NCI-H2029 (cell line): ENCODE results near the gene AK8.
"Not testable (repeated sequence)": the region's sequence is repeated elsewhere in the genome, so short reads cannot be mapped to it uniquely, and the experiment has no call there.

Experiments
- DNase-seq: peaks from one replicate; lab custom pipeline; 2025; lab: John Stamatoyannopoulos, UW

AK8 gene

DNA sequence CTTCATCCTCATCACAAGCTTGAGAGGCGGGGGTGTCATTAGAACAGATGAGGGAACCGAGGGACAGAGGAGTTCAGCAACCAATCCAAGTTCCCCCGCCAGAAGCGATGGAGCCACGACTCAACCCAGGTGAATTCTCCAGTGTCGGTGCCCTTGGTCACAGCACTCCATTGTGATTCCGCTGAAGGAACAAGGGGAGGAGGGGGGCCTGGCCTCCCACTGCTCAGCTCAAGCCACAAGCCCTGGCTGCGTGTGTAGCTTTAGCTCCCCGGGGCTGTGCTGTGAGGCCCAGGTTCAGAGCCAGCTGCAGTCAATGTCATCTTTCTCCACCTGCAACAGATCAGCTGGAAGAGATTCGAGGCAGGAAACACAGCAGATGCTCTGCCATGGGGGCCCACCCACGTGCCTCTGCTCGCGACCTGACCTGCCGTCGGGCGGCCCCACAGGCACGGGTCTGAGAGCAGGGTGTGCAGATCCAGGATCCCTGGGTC is 135.2 kb downstream of the AK8 start:
- DNase-seq, result no peak

DNA sequence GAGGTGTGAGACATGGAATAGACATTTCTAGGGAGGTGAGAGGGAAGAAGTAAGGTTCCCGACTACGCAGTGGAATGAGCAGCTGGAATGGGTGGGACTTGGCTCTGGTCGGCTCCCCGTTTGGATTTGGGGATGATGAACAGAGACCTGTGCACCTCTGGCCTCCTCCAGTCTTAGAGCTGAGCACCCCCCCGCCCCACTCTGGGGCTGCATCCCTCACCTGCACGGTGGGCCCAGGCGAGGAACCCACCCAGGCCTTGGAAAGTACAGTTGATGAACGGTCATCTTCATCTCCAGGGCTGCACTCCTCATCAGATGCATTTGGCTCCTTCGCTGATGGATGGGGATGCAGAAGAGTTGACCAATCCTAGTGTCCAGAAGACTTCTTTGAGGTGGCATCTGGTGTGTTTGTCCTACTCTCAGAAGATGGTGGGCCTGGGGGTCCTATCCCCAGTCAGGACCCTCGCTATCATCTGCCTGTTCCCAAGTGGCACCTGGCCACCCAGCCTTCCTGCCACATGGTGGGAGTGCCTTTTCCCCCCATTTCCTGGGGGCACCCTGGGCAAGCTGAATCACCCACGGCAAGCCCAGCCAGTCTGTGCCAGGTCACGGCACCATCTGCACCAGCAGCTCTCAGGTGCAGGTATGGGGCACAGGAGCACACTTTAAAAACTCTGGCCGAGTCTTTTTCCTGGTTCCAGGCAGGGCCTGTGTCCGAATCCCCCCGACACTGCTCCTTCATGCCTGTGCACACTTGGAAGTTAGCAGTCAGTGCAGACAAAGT is 137.4 kb downstream of the AK8 start:
- no peak for DNase-seq

DNA sequence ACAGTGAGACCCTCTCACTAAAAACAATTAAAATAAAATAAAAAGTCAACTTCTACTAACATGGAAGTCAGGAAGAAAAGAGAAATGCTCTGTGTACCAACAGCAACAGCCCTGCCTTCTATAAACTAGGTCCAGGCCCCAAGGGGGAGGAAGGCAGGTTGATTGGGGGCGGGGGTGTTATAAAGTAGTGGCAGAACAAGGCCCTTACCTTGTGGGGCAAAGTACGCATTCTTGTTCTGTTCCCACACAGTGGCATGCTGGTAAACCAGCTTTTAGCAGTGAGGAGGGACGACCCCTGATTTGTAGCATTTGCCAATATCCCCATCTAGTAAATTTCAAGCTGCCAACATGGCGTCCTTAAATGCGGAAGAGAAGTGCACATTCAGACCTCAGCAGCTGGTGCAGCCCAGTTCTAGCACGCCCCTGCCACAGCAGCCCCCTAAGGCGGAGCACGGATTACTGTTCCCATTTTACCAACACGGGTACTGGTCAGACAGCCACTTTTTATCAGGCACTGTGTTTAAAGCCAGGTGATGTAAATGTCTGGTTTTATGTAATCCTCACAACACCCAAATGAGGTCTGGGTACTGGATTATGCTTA is 138.3 kb downstream of the AK8 start:
- DNase-seq, result no peak

DNA sequence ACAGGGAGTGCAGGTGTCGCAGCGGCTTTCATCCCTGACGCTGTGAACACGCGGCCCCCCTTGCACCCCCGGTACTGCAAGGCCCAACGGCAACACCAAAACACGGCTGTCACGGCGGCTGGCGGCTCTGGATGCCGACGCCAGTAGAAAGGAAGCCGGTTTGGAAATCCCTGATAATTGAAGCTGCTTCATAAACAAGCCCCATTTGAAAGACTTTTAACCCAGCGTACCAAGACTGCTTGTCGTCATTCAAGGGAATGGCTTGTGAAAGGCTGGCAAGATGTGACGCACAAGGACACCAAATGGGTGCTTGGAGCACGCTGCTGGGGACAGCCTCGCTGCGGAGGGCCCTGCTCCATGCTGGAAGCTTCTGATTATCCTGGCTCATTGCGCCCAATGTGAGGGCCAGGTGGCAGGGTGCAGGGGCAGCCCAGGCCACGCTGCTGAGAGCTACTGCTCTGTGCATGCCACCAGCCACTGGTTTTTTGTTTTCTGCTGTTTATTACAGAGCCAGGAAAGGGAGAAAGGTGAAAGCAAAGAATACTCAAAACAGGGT is 144.7 kb downstream of the AK8 start:
- no peak for DNase-seq

DNA sequence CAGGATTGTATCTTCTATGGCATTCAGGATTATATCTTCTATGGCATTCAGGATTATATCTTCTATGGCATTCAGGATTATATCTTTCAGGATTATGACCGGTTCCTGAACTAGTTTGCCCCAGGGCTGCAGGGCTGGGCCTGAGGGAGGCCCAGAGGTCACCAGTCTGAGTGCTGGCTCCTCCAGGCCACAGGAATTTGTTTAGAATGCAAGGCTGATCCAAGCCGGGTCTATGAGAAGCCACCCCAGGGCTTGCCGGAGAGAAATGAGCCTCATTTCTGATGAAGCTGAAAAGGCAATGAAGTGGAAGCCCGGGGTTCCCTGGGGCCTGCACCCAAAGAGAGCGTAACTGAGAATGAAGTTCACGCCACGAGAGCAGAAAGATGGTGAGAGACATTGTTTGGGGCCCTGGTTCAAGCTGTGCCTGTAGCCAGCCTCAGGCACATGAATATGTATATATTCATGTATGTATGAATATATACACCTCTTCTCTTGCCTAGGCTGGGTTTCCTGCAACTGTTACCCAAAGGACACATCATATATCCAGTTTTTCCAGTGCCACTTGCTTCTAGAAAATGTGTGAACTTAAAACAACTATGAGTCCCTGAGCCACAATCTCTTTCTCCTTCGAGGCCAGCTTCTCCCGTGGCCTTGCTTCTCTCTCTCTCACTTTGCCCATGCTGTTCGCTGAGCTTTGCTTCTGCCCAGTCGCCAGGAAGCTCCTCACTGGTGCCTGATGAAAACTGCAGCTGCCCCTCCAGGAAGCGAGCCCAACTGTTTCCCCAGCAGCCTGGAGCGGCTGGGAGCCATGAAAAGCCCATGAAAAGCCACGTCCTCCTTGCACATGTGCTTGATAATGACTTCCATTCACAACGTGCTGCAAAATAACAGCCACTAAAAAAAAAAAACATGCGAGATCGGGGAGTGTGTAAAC is 145.5 kb downstream of the AK8 start:
- DNase-seq, result no peak

DNA sequence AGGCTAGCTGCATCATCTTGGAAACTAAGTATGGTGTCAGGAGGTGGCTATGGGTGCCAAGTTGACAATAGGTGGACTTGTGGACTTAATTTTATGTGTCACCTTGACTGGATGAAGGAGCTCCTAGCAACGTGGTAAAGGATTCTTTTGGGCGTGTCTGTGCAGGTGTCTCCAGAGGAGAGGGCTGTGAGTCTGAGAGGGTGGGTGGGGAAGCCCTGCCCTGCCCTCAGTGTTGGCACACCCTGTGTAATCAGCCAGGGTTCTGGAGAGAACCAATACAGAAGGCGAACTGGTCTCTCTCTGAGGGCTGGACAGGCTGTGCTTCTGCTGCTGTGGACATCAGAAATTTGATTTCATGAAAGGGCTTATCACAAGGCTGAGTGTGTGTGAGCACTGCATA is 146.9 kb downstream of the AK8 start:
- no peak for DNase-seq

DNA sequence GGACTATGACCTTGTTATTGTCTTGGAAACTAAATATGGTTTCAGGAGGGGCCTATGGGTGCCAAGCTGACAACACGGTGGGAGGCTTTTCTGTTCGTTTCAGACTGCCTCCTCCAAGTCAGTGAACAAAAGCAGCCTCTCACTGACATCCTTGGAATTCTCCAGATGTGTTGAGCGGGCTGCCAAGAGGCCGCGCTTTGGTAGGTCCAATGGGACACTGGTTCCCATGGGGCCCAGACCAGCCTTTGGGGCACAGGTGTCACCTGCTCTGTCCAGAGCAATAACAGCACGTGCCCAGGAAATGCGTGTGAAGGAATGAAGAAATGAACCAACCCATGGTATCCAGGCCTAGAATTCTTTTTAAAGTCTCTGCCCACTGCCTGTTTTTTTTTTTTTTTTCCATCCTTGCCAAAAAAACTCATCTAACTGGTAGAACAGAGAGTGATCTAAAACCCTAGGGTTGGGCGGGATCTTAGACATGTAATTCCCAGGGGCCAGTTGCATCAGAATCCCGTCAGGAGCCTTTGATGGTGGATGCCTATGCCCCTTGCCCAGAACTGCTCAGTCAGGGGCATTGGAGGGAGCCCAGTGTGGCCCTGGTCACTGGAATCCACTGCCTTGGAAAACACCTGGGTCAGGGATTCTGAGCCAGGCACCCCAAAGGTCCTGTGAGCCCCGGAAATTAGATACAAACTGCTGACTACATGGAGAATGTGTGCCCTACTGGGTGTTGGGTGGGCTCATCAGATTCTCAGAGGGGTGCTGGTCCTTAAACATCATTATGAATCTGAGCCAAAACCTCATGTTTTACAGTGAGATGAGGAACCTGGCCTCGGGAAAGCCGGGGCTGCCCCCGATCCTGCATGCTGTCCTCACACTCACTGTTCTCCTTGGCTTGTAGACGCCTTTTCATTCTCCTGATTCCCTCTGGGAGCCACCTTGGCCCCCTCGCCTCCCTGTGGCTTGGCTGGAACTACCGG is 147.7 kb downstream of the AK8 start:
- no peak for DNase-seq

DNA sequence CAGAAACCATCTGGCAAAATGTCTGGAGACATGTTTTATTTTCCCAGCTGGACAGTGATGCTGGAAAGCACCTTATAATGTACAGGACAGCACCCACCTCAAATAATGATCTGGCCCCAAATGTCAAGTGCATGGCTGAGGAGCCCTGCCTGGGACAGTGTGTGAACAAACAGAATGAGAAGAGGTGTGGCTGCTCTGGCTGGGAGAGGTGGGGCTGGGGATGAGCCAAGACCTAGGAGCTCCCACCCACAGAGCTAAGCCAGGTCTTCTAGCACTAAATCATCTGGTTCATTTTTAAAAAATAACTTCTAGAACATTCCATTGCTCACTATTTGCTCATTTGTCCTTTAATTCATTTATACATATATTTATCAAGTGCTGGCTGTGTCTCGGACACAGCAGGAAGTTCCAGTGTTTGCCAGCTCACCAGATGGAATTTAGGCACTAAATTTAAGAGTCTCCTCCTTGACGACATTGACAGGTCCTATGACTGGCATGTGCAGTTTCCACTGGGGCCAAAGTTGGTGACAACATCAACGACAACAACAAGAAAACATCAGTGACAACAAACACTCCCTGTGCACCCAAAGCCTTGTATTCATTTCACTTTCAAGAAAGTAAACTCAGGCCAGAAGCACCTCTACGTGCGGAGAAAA is 148.7 kb downstream of the AK8 start:
- DNase-seq, result no peak

DNA sequence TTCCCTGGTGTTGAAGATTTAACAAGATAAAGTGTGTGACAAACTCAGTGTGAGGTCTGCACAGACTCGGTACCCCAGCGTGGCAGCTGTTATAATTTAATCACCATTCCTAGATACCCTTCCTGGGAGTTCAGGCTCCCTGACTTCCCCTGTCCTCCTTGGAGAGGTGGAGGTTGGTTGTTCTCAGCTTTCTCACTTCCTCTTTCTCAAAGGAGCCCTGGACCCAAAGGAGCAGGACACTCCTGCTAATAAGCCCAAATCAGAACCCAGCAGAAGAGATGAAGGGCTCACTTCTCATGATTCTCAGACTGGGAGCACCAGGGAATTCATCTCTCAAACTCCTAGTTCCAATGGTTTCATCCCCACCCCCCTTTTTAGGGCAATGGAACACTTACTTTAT is 149.6 kb downstream of the AK8 start:
- DNase-seq, result no peak

DNA sequence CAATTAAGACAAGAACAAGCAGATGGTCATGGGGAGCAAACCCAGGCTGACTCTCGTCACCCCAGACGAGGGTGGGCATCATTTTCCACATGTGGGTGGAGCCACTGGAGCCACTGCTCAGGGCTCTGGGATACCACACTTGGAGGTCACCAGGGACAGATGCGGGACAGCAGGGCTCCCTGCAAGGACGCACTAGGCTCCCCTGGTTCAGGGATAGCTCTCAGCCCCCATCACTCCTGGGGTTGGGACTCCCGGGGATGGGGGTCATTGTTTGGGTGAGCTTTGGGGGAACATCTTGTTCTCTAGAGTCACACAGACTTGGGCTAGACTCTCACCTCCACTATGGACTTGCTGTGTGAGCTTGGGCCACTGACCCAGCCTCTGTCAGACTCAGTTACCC is 150.0 kb downstream of the AK8 start:
- no peak for DNase-seq

DNA sequence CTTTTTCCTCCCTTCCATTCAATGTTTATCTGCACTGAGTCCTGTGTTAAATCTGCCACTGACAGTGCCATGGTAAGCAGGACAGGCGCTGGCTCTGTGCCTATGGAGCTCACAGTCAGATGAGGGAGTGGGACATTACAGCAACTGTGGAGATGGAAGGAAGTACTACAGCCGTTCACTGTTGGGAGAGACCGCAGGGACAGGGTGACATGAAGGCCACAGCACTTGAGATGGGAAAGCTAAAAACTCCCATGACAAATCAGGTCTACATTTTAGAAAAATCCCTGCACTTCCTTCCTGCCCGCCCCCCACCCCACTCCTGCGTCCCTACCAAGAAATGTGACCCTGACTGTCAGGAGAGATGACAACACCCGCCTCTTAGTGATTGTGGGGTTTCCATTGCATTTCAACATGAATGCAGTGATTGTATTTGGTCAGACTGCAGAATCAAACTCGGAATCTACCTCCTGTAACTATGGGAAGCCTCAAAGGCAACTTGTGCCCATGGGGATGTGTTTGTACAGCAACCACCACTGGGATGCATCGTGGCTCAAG is 151.4 kb downstream of the AK8 start:
- DNase-seq, result no peak

DNA sequence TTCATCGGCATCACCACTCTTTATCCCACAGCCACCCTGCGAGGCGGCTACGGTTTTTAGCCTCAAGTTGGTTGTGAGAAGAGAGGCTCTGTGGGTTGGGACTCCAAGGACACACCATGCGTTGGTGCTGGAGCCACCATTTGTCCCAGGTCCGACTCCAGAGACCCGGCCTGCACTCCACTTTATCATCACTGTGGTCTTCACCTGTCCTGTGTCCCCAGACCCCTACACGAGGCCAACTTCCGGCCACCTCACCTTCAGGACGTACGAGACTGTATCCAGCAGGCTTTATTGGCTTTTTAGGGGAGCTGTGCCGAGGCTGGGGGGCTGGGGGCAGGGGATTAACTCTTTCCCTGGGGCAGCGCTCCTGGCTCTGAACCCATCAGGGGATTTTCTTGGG is 152.8 kb downstream of the AK8 start:
- no peak for DNase-seq

DNA sequence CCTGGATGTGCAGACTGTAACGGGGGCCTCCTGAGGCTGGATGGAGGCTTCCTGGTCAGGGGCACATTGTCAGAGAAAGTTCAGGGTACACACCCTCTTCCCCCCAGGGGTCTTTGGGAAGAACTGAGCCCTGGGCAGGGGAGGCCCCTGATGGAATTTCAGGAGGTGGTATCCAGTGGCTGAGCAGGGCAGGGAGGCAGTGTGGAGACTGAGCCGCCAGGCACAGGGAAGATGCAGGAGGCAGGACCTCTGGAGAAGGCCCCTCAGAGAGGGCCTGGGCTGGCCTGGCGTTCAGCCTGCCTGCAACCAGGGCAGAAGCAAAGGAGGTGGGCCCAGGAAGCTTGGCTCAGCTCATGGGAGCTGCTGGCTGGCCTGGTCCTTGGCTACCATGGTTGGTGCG is 154.3 kb downstream of the AK8 start:
- DNase-seq, result no peak

DNA sequence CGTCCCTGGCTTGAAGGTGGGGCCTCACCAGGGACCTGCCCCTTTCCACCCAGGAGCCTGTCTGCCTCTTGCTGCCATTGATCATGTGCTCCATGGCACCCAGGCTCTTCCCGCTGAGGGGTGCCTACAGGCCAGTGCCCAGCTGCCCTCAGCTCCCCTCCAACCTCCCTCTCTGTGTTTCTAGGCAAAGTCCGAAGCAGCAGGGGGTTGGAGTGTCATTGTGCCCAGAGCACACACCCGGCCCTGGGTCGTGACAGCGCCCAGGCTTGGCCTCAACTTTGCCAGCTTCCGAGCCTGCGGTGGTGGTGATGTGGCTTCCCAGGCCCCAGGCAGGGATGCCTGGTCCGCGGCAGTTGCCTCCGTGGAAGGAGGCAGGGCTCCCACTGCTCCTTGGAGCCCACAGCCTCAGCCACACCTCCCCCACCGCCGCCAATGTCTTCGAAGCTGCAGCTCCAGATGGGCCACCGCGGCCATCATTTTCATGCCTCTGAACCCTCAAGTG is 155.5 kb downstream of the AK8 start:
- DNase-seq, result no peak

DNA sequence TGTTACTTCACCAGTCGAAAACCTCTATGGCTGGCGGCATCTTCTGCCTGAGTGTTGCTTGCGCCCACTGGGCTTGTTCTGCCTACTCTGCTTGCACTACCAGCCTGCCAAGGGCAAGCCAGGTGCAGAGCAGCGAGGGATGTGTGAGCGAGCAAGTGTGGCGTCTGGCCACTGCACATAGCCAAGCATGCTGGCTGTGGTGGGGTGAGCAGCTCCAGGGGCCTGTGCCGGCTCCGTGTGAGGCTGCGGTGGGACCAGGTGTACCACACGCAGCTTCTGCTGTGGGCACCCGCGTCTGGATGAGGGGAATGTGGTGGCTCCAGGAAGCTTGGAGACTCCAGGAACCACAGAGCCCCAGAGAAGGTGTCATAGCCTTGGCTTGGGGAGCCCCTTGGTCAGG is 156.4 kb downstream of the AK8 start:
- DNase-seq, result no peak

DNA sequence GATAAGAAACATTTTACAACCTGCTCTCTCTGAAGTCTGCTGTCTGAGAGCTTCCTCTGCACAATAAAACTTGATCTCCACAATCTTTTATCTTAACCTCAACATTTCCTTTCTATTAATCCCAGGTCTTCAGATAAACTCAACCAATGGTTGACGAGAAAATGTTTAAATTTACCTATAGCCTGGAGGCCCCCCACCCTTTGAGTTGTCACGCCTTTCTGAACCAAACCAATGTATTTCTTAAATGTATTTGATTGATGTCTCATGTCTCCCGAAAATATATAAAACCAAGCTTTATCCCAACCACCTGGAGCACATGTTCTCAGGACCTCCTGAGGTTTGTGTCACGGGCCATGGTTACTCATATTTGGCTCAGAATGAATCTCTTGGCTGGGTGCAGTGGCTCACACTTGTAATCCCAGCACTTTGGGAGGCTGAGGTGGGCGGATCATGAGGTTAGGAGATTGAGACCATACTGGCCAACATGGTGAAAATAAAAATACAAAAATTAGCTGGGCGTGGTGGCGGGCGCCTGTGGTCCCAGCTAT is 159.6 kb downstream of the AK8 start:
- not testable (repeated sequence) for DNase-seq

DNA sequence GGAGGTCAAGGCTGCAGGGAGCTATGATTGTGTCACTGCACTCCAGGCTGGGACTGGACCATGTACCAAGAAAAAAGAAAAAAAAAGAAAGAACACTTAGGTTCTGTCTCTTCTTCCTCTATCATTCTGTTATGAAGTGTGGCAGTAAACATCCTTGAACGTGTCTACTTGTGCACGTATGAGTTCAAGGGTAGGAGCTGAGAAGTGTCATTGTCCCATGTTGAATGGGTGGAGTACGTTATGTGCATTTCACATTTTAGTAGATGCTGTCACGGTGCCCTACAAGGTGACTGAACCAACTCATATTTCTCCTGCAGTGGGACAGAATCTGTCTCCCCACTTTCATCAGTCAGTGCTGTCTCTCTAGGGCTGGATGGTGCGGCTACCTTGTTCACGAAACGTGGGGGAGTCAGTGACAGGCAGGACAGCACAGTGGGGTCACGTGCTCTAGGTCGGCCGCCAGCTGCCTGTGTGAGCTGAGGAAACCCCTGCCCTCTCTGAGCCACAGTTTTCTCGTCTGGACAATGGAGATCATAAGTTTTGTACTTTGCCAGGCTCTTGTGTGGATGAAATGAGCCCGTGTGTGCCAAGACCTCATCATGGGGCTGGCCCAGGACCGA is 160.6 kb downstream of the AK8 start:
- DNase-seq, result no peak

DNA sequence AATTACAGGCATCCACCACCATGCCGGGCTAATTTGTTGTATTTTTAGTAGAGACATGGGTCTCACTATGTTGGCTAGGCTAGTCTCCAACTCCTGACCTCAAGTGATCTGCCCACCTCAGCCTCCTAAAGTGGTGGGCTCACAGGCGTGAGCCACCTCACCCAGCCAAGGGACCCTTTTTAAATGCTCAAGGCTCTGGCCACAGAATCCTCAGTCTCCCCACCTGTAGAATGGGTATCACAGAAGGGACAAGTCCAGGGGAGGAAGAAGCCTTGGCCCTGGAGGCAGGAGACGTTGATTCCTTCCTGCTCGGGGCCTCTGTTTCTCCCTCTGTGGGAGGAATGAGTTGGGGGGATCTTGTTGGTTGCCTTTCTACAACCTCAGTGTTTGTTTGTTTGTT is 162.1 kb downstream of the AK8 start:
- no peak for DNase-seq

DNA sequence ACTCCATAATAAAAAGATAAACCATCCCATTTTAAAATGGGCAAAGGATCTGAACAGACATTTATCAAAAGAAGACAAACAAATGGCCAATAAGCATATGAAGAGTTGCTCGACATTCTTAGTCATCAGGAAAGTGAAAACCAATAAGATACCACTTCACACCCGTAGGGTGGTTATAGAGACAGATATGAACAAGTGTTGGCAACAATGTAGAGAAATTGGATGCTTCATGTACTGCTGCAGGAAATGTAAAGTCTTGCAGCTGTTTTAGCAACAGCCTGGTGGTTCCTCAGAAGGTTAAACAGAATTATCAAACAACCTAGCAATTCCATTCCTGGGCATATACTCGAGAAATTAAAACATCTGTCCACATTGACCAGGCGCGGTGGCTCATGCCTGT is 165.3 kb downstream of the AK8 start:
- DNase-seq, result no peak
